Thymus (tissue), 11 donors: ENCODE measurements around the gene CUX1. TPM values are rescaled to one million over a fixed set of nuclear protein-coding genes. Genes with fewer than 3 reads are reported as not detected.
"Not testable (repeated sequence)": the region's sequence is repeated elsewhere in the genome, so short reads cannot be mapped to it uniquely, and the experiment has no call there.

Source experiments
- DNase-seq, 9 donors: peaks; one replicate each; pipeline ENCODE4 v3.0.0-alpha.2; 2013; ENCODE audit warnings: low spot score in 9 of 9, low read depth in 6 of 9, missing footprints in 1 of 9
- H3K27ac ChIP-seq, 2 donors: one replicate each; pipeline ENCODE4 v1.5.1; 2013; ENCODE audit warnings: control low read depth in 1 of 2, low read depth in 1 of 2, low read length in 1 of 2, mild to moderate bottlenecking in 1 of 2, moderate library complexity in 1 of 2
- H3K27me3 ChIP-seq, 2 donors: one replicate each; pipeline ENCODE4 v1.5.1; 2013; ENCODE audit warnings: low read length in 1 of 2; ENCODE audit not compliant: control insufficient read depth in 2 of 2, insufficient read depth in 1 of 2
- H3K36me3 ChIP-seq, 2 donors: one replicate each; pipeline ENCODE4 v1.5.1; 2013; ENCODE audit warnings: low read length in 1 of 2, mild to moderate bottlenecking in 1 of 2, moderate library complexity in 1 of 2; ENCODE audit not compliant: control insufficient read depth in 2 of 2, insufficient read depth in 2 of 2
- H3K4me1 ChIP-seq, 2 donors: one replicate each; pipeline ENCODE4 v1.5.1; 2013; ENCODE audit warnings: low read length in 2 of 2; ENCODE audit not compliant: control insufficient read depth in 2 of 2, insufficient read depth in 2 of 2
- H3K4me3 ChIP-seq, 2 donors: one replicate each; pipeline ENCODE4 v1.5.1; 2013; ENCODE audit warnings: low read length in 2 of 2, control low read depth in 1 of 2, mild to moderate bottlenecking in 1 of 2
- H3K9me3 ChIP-seq, 2 donors: one replicate each; pipeline ENCODE4 v1.5.1; 2013; ENCODE audit warnings: low read length in 1 of 2, mild to moderate bottlenecking in 1 of 2; ENCODE audit not compliant: control insufficient read depth in 2 of 2, insufficient read depth in 1 of 2
- WGBS: extraction: QIAGEN DNeasy Blood & Tissue Kit; methylation state at CpG from one replicate; pipeline ENCODE4 v1.1.7; 2013; 5-methylcytosine and 5-hydroxymethylcytosine counted together
- polyA plus RNA-seq: library from polyadenylated mRNA; stranded (reverse); fragments of 200-250 nt; gene quantifications from one replicate; pipeline ENCODE4 v1.2.3, GENCODE V29; 2013
- total RNA-seq: library from RNA; stranded (reverse); fragments of 120-200 nt; gene quantifications from one replicate; pipeline ENCODE4 v1.2.4, GENCODE V29; 2013
- donor health status: healthy.

Gene CUX1
- total and polyA plus RNA-seq, 2 donors: 27.8 to 35.0 TPM

GRCh38 chr7:101863598-101863997, 46.2 kb downstream of the CUX1 start:
- H3K27ac ChIP-seq: no peak overlapping the region
- WGBS: 98% methylated on average over 6 of the region's 6 CpGs
- no peaks in the 10 kb centered on the region for H3K9me3 ChIP-seq
- H3K4me3 ChIP-seq: no peak overlapping the region
- H3K27me3 ChIP-seq: no peaks in the 10 kb centered on the region
- DNase-seq: no peak
- peaks cover 36 to 59% of the 10 kb centered on the region in 2 donors for H3K4me1 ChIP-seq
- H3K36me3 ChIP-seq: peaks cover 3 to 6% of the 10 kb centered on the region in 2 donors

DNA sequence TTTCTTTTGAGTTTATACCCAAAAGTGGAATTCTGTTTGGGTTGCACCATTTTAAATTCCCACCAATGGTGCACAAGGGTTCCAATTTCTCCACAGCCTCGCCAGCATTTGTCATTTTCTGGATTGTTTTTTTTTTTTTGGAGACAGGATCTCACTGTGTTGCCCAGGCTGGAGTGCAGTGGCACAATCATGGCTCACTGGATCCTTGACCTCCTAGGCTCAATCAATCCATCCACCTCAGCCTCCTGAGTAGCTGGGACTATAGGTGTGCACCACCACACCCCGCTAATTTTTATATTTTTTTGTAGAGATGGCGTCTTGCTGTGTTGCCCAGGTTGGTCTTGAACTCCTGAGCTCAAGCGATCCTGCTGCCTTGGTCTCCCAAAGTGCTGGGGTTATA, 46.6 kb downstream of the CUX1 start:
- H3K4me1 ChIP-seq: peaks cover 33 to 59% of the 10 kb centered on the region in 2 donors
- H3K36me3 ChIP-seq: peaks cover 3 to 6% of the 10 kb centered on the region in 2 donors
- no peak overlapping the region for H3K27ac ChIP-seq
- no peak overlapping the region for H3K4me3 ChIP-seq
- H3K27me3 ChIP-seq: no peaks in the 10 kb centered on the region
- WGBS: 97% methylated on average over 4 of the region's 4 CpGs
- H3K9me3 ChIP-seq: no peaks in the 10 kb centered on the region
- DNase-seq: no peak

DNA sequence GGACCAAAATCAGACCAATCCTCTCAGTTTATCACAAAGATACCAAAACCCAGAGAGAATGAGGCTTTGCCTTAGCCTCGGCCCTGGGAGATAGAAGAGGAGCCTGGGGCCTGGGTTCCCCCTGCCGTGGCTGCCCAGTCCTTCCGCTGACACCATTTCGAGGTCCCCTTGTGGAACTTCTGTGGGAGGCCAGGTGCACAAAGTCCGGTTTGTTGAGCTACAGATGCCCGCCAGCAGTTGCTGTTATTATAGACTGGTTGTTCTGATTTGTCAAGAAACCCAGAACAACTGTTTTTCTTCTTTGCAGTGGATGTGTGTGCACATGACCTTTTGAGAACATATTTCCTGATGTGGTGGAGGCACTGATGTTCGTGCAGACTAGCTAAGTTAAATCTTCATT, 47.6 kb downstream of the CUX1 start:
- Histone ChIP-seq H3K9me3 (no peaks in the 10 kb centered on the region), H3K27me3 (no peaks in the 10 kb centered on the region), H3K4me1 (peaks cover 38 to 65% of the 10 kb centered on the region in 2 donors), H3K27ac (peak overlapping the region in 1 of 2 donors; percentile 58), H3K36me3 (peaks cover 3 to 6% of the 10 kb centered on the region in 2 donors), H3K4me3 (no peak overlapping the region)
- 66% methylated on average over 7 of the region's 7 CpGs for WGBS
- peak in 1 of 9 donors; percentile 32 for DNase-seq

- Histone ChIP-seq H3K27ac (peak overlapping the region in 1 of 2 donors; percentile 46), H3K4me1 (peaks cover 42 to 65% of the 10 kb centered on the region in 2 donors), H3K36me3 (peaks cover 3 to 6% of the 10 kb centered on the region in 2 donors), H3K9me3 (no peaks in the 10 kb centered on the region), H3K4me3 (no peak overlapping the region), H3K27me3 (no peaks in the 10 kb centered on the region)
- DNase-seq: no peak
- 95% methylated on average over 13 of the region's 13 CpGs for WGBS
These were observed 48.0 kb downstream of the CUX1 start for GRCh38 chr7:101865455-101865854.

DNA sequence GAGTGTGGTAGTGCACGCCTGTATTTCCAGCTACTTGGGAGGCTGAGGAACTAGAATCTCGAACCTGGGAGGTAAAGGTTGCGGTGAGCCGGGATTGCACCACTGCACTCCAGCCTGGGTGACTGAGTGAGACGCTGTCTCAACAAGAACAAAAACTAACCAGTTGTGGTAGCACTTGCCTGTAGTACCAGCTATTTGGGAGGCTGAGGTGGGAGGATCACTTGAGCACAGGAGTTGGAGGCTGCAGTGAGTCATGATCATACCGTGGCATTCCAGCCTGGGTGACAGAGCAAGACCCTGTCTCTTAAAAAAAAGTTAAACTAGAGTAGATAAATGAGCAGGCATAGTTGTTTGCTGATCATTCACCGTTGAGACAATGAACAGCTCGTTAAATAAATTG, 48.9 kb downstream of the CUX1 start:
- 98% methylated on average over 8 of the region's 8 CpGs for WGBS
- DNase-seq: no peak
- Histone ChIP-seq H3K4me1 (peaks cover 36 to 67% of the 10 kb centered on the region in 2 donors), H3K27me3 (no peaks in the 10 kb centered on the region), H3K9me3 (no peaks in the 10 kb centered on the region), H3K4me3 (no peak overlapping the region), H3K36me3 (peaks cover 3 to 6% of the 10 kb centered on the region in 2 donors), H3K27ac (no peak overlapping the region)

DNA sequence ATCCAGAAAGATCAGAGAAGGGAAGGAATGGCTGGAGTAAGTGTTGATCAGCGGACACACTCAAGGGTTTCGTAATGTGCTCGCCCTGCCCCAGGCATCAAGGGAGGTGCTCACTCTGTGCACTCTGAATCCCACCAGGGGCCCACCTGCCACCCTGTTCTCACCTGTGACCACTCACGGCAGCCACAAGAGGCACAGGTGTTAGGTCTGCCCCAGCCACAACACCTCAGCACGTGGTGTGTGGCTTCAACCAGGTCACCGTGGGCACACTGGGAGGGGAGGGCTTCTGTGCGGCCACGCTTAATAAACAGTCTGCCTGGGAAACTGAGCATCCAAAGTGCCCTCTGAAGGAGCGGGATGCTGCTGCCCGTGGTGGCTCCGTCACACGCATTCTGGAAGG, 49.8 kb downstream of the CUX1 start:
- peaks cover 3 to 6% of the 10 kb centered on the region in 2 donors for H3K36me3 ChIP-seq
- H3K4me1 ChIP-seq: peaks cover 32 to 68% of the 10 kb centered on the region in 2 donors
- H3K4me3 ChIP-seq: no peak overlapping the region
- no peaks in the 10 kb centered on the region for H3K27me3 ChIP-seq
- no peaks in the 10 kb centered on the region for H3K9me3 ChIP-seq
- H3K27ac ChIP-seq: no peak overlapping the region
- no peak for DNase-seq
- 80% methylated on average over 12 of the region's 12 CpGs for WGBS

GRCh38 chr7:101867681-101868080, 50.3 kb downstream of the CUX1 start:
- H3K36me3 ChIP-seq, H3K27me3 ChIP-seq, DNase-seq, H3K27ac ChIP-seq, H3K4me3 ChIP-seq, H3K9me3 ChIP-seq: not testable (repeated sequence)
- H3K4me1 ChIP-seq: peaks cover 29 to 68% of the 10 kb centered on the region in 2 donors
- 97% methylated on average over 6 of the region's 6 CpGs for WGBS

- no peaks in the 10 kb centered on the region for H3K27me3 ChIP-seq
- DNase-seq: no peak
- 96% methylated on average over 11 of the region's 11 CpGs for WGBS
- no peaks in the 10 kb centered on the region for H3K9me3 ChIP-seq
- peaks cover 3 to 6% of the 10 kb centered on the region in 2 donors for H3K36me3 ChIP-seq
- no peak overlapping the region for H3K4me3 ChIP-seq
- peaks cover 29 to 68% of the 10 kb centered on the region in 2 donors for H3K4me1 ChIP-seq
- H3K27ac ChIP-seq: peak overlapping the region in 1 of 2 donors; percentile 14
These were observed 50.9 kb downstream of the CUX1 start for GRCh38 chr7:101868191-101868950.

- Histone ChIP-seq H3K4me3 (no peak overlapping the region), H3K27me3 (no peaks in the 10 kb centered on the region), H3K27ac (peak overlapping the region in 1 of 2 donors; percentile 34), H3K9me3 (no peaks in the 10 kb centered on the region), H3K4me1 (peaks cover 29 to 65% of the 10 kb centered on the region in 2 donors), H3K36me3 (peaks cover 3 to 6% of the 10 kb centered on the region in 2 donors)
- DNase-seq: no peak
- WGBS: 94% methylated on average over 38 of the region's 38 CpGs
These were observed 51.8 kb downstream of the CUX1 start for GRCh38 chr7:101869026-101869900.
